Body of pancreas (tissue), 4 donors: ENCODE measurements around the gene MALT1. TPM values are rescaled to one million over a fixed set of nuclear protein-coding genes. Genes with fewer than 3 reads are reported as not detected.

Experiments
- ATAC-seq: fragments of 150-250 bp; one replicate; pipeline ENCODE4 v1.9.1; 2016
- DNase-seq, 4 donors: peaks; one replicate each; pipeline ENCODE4 v3.0.0-alpha.2; 2019
- H3K27ac ChIP-seq, 4 donors: fragments of 200-600 bp; sonication (generic); 1 replicate in 3 of 4; 2 replicates in 1 of 4; pipeline versions ENCODE4 v1.5.1 to v1.6.1; 2016 to 2019; ENCODE audit warnings: mild to moderate bottlenecking in 1 of 4, mixed read lengths in 1 of 4, moderate library complexity in 1 of 4
- H3K27me3 ChIP-seq, 2 donors: fragments of 200-600 bp; sonication (generic); one replicate each; pipeline ENCODE4 v1.6.0; 2016; ENCODE audit warnings: mild to moderate bottlenecking in 1 of 2
- H3K36me3 ChIP-seq, 2 donors: fragments of 200-600 bp; sonication (generic); replicated peaks in 1 of 2; 2 replicates each; pipeline ENCODE4 v1.5.1; 2016; ENCODE audit warnings: low read depth in 2 of 2; ENCODE audit not compliant: insufficient read depth in 1 of 2
- H3K4me1 ChIP-seq: fragments of 200-600 bp; sonication (generic); one replicate; pipeline ENCODE4 v1.6.0; 2016
- H3K4me3 ChIP-seq, 2 donors: fragments of 200-600 bp; sonication (generic); 1 replicate in 1 of 2; 2 replicates in 1 of 2; pipeline ENCODE4 v1.5.1; 2016 to 2019
- H3K9me3 ChIP-seq, 3 donors: fragments of 200-600 bp; sonication (generic); 1 replicate in 2 of 3; 2 replicates in 1 of 3; pipeline ENCODE4 v1.5.1; 2016
- POLR2A ChIP-seq, 3 donors: fragments of 450-650 bp; IDR thresholded peaks; one replicate each; pipeline ENCODE4 v1.6.1; 2016; ENCODE audit warnings: antibody characterized with exemption in 3 of 3, mild to moderate bottlenecking in 2 of 3
- WGBS, 2 donors: methylation state at CpG; one replicate each; pipeline ENCODE4 v1.1.5; 2017; 5-methylcytosine and 5-hydroxymethylcytosine counted together
- intact Hi-C: fragments of 100-400 bp; cut with DNase I; formaldehyde crosslinking; loops from one replicate; pipeline ENCODE4 v1.15.1; 2023
- total RNA-seq, 2 donors: library from RNA; depleted of rRNA; stranded (reverse); fragments of >200 nt; gene quantifications; one replicate each; pipeline ENCODE4 v1.1.0, GENCODE V29; 2016
- TF ChIP-seq, protein P1 (sequence below), 7 experiments: fragments of 450-650 bp in 4 of 7; fragments of 200-600 bp in 3 of 7; sonication (generic) in 3 of 7; IDR thresholded peaks; one replicate each; pipeline ENCODE4 v1.5.1; 2016 to 2019; ENCODE audit warnings: antibody characterized with exemption in 7 of 7

The MALT1 gene
- total RNA-seq, 2 donors from 2014 or later, result 9.6 to 14.5 TPM

DNA sequence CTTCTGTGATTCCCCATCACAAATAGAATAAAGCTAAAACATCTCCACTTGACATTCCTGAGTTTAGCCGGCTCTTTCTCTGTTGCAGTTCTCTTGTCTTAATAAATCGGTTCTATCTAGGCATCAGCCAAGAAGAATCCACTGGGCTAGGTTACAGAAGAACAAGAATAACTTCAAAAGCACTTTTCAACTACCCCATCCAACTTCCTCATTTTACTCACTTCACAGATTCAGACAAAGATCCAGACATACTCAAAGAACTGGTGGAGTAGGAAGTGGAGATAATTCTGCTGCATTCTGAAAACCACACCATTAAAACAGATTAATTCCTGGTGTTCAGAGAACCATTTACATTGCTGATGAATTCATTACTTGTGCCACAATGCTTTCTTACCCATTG, 32.8 kb upstream of the MALT1 start:
- no peak overlapping the region for H3K27ac ChIP-seq
- intact Hi-C loops, result no loop called here
- no peak for ATAC-seq

DNA sequence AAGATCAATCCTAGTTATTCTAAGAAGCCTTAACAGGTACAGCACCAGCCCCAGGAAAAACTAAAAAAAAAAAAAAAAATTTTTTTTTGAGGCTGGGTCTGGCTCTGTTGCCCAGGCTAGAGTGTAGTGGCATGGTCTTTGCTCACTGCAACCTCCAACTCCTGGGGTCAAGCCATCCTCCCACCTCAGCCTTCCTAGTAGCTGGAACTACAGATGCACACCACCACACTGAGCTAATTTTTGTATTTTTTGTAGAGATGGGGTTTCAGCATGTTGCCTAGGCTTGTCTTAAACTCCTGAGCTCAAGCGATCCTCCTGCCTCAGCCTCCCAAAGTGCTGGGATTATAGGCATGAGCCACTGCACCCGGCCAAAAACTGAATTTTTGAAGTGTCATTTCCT, 32.0 kb upstream of the MALT1 start:
- Histone ChIP-seq H3K4me1 (no peaks in the 10 kb centered on the region), H3K27me3 (no peaks in the 10 kb centered on the region), H3K4me3 (no peak overlapping the region), H3K36me3 (no peaks in the 10 kb centered on the region), H3K9me3 (no peaks in the 10 kb centered on the region), H3K27ac (no peak overlapping the region)
- 76 to 81% methylated on average over 2 of the region's 2 CpGs for WGBS, 2 donors
- TF ChIP-seq, protein P1, sequence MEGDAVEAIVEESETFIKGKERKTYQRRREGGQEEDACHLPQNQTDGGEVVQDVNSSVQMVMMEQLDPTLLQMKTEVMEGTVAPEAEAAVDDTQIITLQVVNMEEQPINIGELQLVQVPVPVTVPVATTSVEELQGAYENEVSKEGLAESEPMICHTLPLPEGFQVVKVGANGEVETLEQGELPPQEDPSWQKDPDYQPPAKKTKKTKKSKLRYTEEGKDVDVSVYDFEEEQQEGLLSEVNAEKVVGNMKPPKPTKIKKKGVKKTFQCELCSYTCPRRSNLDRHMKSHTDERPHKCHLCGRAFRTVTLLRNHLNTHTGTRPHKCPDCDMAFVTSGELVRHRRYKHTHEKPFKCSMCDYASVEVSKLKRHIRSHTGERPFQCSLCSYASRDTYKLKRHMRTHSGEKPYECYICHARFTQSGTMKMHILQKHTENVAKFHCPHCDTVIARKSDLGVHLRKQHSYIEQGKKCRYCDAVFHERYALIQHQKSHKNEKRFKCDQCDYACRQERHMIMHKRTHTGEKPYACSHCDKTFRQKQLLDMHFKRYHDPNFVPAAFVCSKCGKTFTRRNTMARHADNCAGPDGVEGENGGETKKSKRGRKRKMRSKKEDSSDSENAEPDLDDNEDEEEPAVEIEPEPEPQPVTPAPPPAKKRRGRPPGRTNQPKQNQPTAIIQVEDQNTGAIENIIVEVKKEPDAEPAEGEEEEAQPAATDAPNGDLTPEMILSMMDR (IDR thresholded peaks at IDR 0.05), result no peak
- TF ChIP-seq POLR2A (IDR thresholded peaks at IDR 0.05), result no peak
- no peak for DNase-seq
- ATAC-seq, result no peak
- intact Hi-C loops, result no loop called here

More for the DNA sequence above, 32.8 kb upstream of the MALT1 start:
- no peaks in the 10 kb centered on the region for H3K27me3 ChIP-seq
- no peaks in the 10 kb centered on the region for H3K9me3 ChIP-seq
- no peaks in the 10 kb centered on the region for H3K36me3 ChIP-seq
- TF ChIP-seq, protein P1 (IDR thresholded peaks at IDR 0.05), result no peak
- no peak for TF ChIP-seq POLR2A (IDR thresholded peaks at IDR 0.05)
- H3K4me1 ChIP-seq, result no peaks in the 10 kb centered on the region
- no peak overlapping the region for H3K4me3 ChIP-seq
- 66 to 88% methylated on average over 2 of the region's 2 CpGs for WGBS, 2 donors
- DNase-seq, result no peak

DNA sequence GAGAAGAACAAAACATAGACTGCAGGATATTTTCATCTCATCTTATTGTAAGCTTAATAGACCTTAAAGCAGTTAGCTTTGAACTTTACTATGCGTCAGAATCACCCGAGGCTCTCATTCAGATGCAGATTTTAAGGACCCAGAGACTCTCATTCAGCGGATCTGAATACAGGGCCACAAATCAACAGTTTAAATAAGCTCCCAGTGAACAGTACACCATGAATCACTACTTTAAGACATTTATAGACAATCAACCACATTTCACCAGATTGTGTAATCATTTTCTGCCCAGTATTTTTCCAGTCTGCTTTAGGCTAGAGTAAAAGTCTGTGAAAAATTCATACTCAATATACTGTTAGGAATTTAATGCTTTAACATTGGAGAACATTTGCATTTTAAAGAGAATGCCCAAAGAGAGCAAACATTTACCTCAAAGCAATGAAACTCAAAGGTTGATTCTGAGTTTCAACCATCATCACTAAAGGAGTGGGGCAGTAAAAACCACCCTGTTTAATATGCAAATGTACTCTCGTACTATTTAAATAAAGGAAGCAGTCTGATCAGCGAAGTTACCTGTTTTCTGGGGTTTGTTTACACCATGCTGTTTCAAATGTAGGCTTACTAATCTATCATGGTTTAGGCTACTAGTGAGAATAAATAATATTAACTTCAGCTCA, 31.4 kb upstream of the MALT1 start:
- no peaks in the 10 kb centered on the region for H3K4me1 ChIP-seq
- H3K9me3 ChIP-seq, result no peaks in the 10 kb centered on the region
- intact Hi-C loops, result no loop called here
- no peak overlapping the region for H3K4me3 ChIP-seq
- H3K27ac ChIP-seq, result no peak overlapping the region
- TF ChIP-seq POLR2A (IDR thresholded peaks at IDR 0.05), result no peak
- TF ChIP-seq, protein P1 (IDR thresholded peaks at IDR 0.05), result no peak
- DNase-seq (no peak), ATAC-seq (no peak)
- H3K36me3 ChIP-seq, result no peaks in the 10 kb centered on the region
- WGBS, 2 donors, result 57 to 58% methylated on average over 5 of the region's 5 CpGs
- H3K27me3 ChIP-seq, result no peaks in the 10 kb centered on the region

DNA sequence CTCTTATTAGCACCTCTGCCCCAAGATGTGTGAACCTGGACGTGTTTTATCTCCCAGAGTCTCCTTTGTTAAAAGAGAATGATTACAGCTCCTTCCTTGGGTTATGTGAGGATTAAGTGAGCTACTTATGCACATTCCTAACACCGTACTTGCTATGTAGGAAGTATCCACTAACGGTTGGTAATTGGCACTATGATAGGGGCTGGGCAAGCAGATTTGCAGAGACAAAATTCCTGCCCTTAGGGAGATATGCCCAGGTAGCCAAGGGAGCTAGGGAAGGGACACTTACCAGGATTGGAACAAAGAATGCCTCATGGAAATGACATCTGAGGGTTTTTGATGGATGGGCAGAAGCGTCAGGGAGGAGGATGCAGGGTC, 30.8 kb upstream of the MALT1 start:
- no peak for TF ChIP-seq POLR2A (IDR thresholded peaks at IDR 0.05)
- TF ChIP-seq, protein P1 (IDR thresholded peaks at IDR 0.05), result no peak
- no peak for ATAC-seq
- intact Hi-C loops, result no loop called here
- DNase-seq, result no peak
- Histone ChIP-seq H3K4me3 (no peak overlapping the region), H3K27me3 (no peaks in the 10 kb centered on the region), H3K27ac (no peak overlapping the region), H3K9me3 (no peaks in the 10 kb centered on the region), H3K36me3 (no peaks in the 10 kb centered on the region), H3K4me1 (no peaks in the 10 kb centered on the region)
- WGBS, 2 donors, result 57 to 66% methylated on average over 4 of the region's 4 CpGs
